Measurements from ENCODE around the gene CYB561A3. TPM values are rescaled to one million over a fixed set of nuclear protein-coding genes. Genes with fewer than 3 reads are reported as not detected.

Gene CYB561A3
- total and polyA plus RNA-seq, 8 donors, result 31.7 to 56.9 (median 37.0) TPM

DNA sequence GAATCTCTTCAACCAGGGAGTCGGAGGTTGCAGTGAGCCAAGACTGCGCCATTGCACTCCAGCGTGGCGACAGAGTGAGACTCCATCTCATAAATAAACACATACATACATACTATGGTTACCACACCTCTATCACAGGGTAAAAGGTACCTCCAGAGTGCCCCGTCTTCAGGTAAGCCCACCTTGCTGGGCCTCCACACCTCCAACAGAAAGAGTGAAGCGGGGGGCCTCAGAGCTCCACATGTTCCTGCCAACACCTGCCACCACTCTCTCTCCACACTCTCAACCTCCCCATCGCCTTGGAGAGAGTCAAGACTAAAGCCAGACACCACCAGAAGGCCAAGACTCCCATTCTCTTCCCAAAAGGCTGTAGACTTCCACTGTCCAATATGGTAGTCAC lies 56.3 kb downstream of the CYB561A3 start:
- no peak for ATAC-seq
- Histone ChIP-seq H3K4me1 (no peaks in the 10 kb centered on the region), H3K4me3 (no peak overlapping the region), H3K27me3 (no peaks in the 10 kb centered on the region), H3K9me3 (no peaks in the 10 kb centered on the region), H3K27ac (no peak overlapping the region), H3K36me3 (peaks cover 0 to 100% of the 10 kb centered on the region in 2 donors)
- TF ChIP-seq CTCF (IDR thresholded peaks at IDR 0.05), result no peak
- intact Hi-C loops (cut with DNase I), result no loop called here
- no peak for DNase-seq

GRCh38 chr11:61303725-61304124 lies 58.0 kb downstream of the CYB561A3 start:
- ATAC-seq, result no peak
- no peak for DNase-seq
- H3K4me3 ChIP-seq, result no peak overlapping the region
- no peak overlapping the region for H3K27ac ChIP-seq
- intact Hi-C loops (cut with DNase I), result no loop called here
- H3K4me1 ChIP-seq, result no peaks in the 10 kb centered on the region
- TF ChIP-seq CTCF (IDR thresholded peaks at IDR 0.05), result no peak
- peaks cover 0 to 100% of the 10 kb centered on the region in 2 donors for H3K36me3 ChIP-seq
- no peaks in the 10 kb centered on the region for H3K27me3 ChIP-seq
- no peaks in the 10 kb centered on the region for H3K9me3 ChIP-seq

- TF ChIP-seq CTCF (IDR thresholded peaks at IDR 0.05), result no peak
- Histone ChIP-seq H3K27ac (no peak overlapping the region), H3K36me3 (peaks cover 0 to 100% of the 10 kb centered on the region in 2 donors), H3K4me1 (peaks cover 2 to 7% of the 10 kb centered on the region in 2 donors), H3K9me3 (no peaks in the 10 kb centered on the region), H3K4me3 (no peak overlapping the region), H3K27me3 (no peaks in the 10 kb centered on the region)
- intact Hi-C loops (cut with DNase I), result no loop called here
- DNase-seq, result no peak
- no peak for ATAC-seq
Measured at GRCh38 chr11:61302550-61302949, 59.1 kb downstream of the CYB561A3 start.

Other genes with a start within 250 kb of the CYB561A3 start
- gene VPS37C, start 200.5 kb downstream of the CYB561A3 start, total RNA-seq, result 10 to 100 TPM; 21.2 to 30.8 TPM
- 10 to 100 TPM; 14.7 to 19.3 (median 16.6) TPM for gene VPS37C, start 200.5 kb downstream of the CYB561A3 start, polyA plus RNA-seq (ENCODE audit: insufficient read length in 6 of 6)
- under 1 TPM in 1 of 2 donors, not detected in 1; 0.34 TPM for gene PGA3, start 158.4 kb downstream of the CYB561A3 start, total RNA-seq
- under 1 TPM in 5 of 6 donors, not detected in 1; 0.11 to 0.45 (median 0.21) TPM for gene PGA3, start 158.4 kb downstream of the CYB561A3 start, polyA plus RNA-seq (ENCODE audit: insufficient read length in 6 of 6)
- 1 to 10 TPM in 1 of 2 donors, not detected in 1; 1.0 TPM for gene PGA4, start 139.5 kb downstream of the CYB561A3 start, total RNA-seq
- gene PGA4, start 139.5 kb downstream of the CYB561A3 start, polyA plus RNA-seq (ENCODE audit: insufficient read length in 6 of 6), result under 1 TPM in 4 of 6 donors, not detected in 2; 0.41 to 0.72 (median 0.64) TPM
- under 1 TPM in 1 of 2 donors, not detected in 1; 0.47 TPM for gene PGA5, start 120.7 kb downstream of the CYB561A3 start, total RNA-seq
- gene PGA5, start 120.7 kb downstream of the CYB561A3 start, polyA plus RNA-seq (ENCODE audit: insufficient read length in 6 of 6), result under 1 TPM in 3 of 6 donors, not detected in 3; 0.30 to 0.44 (median 0.40) TPM
- gene VWCE, start 66.6 kb downstream of the CYB561A3 start, total RNA-seq, result under 1 TPM; 0.55 TPM
- gene VWCE, start 66.6 kb downstream of the CYB561A3 start, polyA plus RNA-seq (ENCODE audit: insufficient read length in 6 of 6), result 1 to 10 TPM; 1.4 to 3.6 (median 2.2) TPM
- gene DDB1, start 28.8 kb downstream of the CYB561A3 start, total RNA-seq, result 100 to 1,000 TPM; 140 to 163 TPM
- 100 to 1,000 TPM; 173 to 203 (median 187) TPM for gene DDB1, start 28.8 kb downstream of the CYB561A3 start, polyA plus RNA-seq (ENCODE audit: insufficient read length in 6 of 6)
- 10 to 100 TPM; 48.1 to 48.5 TPM for gene TKFC, start 28.7 kb downstream of the CYB561A3 start, total RNA-seq
- 10 to 100 TPM; 26.6 to 33.7 (median 31.4) TPM for gene TKFC, start 28.7 kb downstream of the CYB561A3 start, polyA plus RNA-seq (ENCODE audit: insufficient read length in 6 of 6)
- gene TMEM138, start 492 bp upstream of the CYB561A3 start, total RNA-seq, result 10 to 100 TPM; 37.5 to 50.5 TPM
- 10 to 100 TPM; 40.6 to 48.1 (median 43.2) TPM for gene TMEM138, start 492 bp upstream of the CYB561A3 start, polyA plus RNA-seq (ENCODE audit: insufficient read length in 6 of 6)
- gene TMEM216, start 30.7 kb upstream of the CYB561A3 start, total RNA-seq, result 10 to 100 TPM; 10.3 to 10.4 TPM
- 10 to 100 TPM; 30.6 to 36.6 (median 32.7) TPM for gene TMEM216, start 30.7 kb upstream of the CYB561A3 start, polyA plus RNA-seq (ENCODE audit: insufficient read length in 6 of 6)
- 10 to 100 TPM; 56.2 to 70.1 TPM for gene CPSF7, start 68.1 kb upstream of the CYB561A3 start, total RNA-seq
- gene CPSF7, start 68.1 kb upstream of the CYB561A3 start, polyA plus RNA-seq (ENCODE audit: insufficient read length in 6 of 6), result 100 to 1,000 TPM; 106 to 124 (median 117) TPM
- gene SDHAF2, start 68.2 kb upstream of the CYB561A3 start, total RNA-seq, result 10 to 100 TPM; 32.1 to 38.2 TPM
- gene SDHAF2, start 68.2 kb upstream of the CYB561A3 start, polyA plus RNA-seq (ENCODE audit: insufficient read length in 6 of 6), result 10 to 100 TPM; 37.6 to 48.9 (median 41.6) TPM
- gene LRRC10B, start 146.9 kb upstream of the CYB561A3 start, total RNA-seq, result 1 to 10 TPM in 1 of 2 donors, under 1 TPM in 1; 0.29 to 5.5 TPM
- 1 to 10 TPM in 4 of 6 donors, under 1 TPM in 2; 0.54 to 4.0 (median 1.9) TPM for gene LRRC10B, start 146.9 kb upstream of the CYB561A3 start, polyA plus RNA-seq (ENCODE audit: insufficient read length in 6 of 6)
- gene SYT7, start 219.2 kb upstream of the CYB561A3 start, total RNA-seq, result 1 to 10 TPM; 2.1 to 6.4 TPM
- gene SYT7, start 219.2 kb upstream of the CYB561A3 start, polyA plus RNA-seq (ENCODE audit: insufficient read length in 6 of 6), result 1 to 10 TPM; 6.1 to 8.4 (median 7.2) TPM

Data from left lung (tissue), 10 donors.